Measurements from ENCODE around the gene FAM216B. TPM values are rescaled to one million over a fixed set of nuclear protein-coding genes. Genes with fewer than 3 reads are reported as not detected.

FAM216B gene
- total RNA-seq, 2 donors from 2014 or later = 22.0 to 23.5 TPM

DNA sequence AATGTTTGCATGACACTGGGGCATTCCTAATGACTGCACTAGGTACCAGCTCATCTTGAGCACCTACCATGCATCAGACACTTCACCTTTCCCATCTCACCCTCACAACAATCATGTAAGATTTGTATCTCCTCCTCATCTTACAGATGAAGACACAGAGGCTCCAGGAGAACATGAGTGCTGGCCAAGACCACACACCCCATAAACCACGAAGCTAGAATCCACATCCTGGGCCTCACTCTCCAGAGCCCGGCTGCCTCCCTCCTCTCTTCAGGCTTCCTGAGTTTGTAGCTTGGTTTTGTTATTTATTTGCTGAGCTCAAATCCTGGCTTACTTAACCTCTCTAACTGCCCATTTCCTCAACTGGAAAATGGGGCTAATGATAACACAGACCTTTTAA, 25.9 kb downstream of the FAM216B start:
- Histone ChIP-seq H3K4me1 (no peaks in the 10 kb centered on the region), H3K27ac (no peak overlapping the region), H3K4me3 (no peak overlapping the region), H3K36me3 (no peaks in the 10 kb centered on the region), H3K9me3 (no peaks in the 10 kb centered on the region), H3K27me3 (no peaks in the 10 kb centered on the region)
- TF ChIP-seq, protein P1, sequence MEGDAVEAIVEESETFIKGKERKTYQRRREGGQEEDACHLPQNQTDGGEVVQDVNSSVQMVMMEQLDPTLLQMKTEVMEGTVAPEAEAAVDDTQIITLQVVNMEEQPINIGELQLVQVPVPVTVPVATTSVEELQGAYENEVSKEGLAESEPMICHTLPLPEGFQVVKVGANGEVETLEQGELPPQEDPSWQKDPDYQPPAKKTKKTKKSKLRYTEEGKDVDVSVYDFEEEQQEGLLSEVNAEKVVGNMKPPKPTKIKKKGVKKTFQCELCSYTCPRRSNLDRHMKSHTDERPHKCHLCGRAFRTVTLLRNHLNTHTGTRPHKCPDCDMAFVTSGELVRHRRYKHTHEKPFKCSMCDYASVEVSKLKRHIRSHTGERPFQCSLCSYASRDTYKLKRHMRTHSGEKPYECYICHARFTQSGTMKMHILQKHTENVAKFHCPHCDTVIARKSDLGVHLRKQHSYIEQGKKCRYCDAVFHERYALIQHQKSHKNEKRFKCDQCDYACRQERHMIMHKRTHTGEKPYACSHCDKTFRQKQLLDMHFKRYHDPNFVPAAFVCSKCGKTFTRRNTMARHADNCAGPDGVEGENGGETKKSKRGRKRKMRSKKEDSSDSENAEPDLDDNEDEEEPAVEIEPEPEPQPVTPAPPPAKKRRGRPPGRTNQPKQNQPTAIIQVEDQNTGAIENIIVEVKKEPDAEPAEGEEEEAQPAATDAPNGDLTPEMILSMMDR (IDR thresholded peaks at IDR 0.05) = no peak
- DNase-seq (ENCODE audit: low spot score) = no peak

DNA sequence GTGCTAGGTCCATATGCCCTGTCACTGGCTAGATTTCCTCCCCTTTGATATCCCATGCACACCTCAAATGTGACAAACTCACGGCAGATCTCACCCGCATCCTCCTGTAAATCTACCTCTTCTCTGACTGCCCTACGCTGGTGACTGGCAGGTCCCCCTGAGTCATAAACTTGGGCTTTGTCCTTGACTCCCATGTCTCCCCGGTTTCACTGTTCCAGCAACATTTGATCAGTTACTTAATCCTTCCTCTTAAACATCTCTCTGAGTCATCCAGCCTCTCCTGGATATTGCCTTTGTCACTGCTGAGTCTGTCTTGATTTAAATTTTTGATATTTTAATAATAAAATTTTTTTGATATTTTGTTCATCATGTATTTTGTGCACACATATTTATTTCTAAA, 26.5 kb downstream of the FAM216B start:
- H3K27ac ChIP-seq = no peak overlapping the region
- no peak for DNase-seq (ENCODE audit: low spot score)
- no peaks in the 10 kb centered on the region for H3K27me3 ChIP-seq
- H3K9me3 ChIP-seq = no peaks in the 10 kb centered on the region
- TF ChIP-seq, protein P1 (IDR thresholded peaks at IDR 0.05) = no peak
- no peaks in the 10 kb centered on the region for H3K4me1 ChIP-seq
- no peaks in the 10 kb centered on the region for H3K36me3 ChIP-seq
- H3K4me3 ChIP-seq = no peak overlapping the region

DNA sequence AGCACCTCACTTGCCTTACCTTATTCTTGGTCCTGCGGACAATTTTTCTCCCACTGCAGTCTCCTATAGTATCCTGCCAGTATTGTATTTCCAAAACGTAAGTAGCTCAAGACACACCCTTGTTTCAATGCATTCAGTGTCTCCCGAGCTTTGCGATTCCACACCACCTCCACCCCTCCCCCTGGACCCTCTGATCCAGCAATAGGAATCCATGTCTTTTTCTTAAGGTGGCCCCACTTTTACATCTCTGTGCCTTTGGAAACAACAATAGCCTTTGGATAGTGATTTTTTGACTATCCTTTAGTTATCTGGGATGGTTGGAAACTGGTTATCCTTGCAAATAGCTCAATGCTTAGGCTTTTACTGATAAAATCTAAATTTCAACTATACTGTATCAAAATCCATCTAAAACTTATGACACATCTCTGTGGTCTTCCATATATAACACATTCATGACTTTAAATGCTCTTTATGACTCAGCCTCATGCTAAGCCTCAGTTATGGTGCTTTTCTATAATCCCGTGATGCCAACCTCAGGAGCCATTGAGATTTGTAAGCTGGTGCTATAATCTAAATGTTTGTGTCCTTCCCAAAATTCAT, 27.1 kb downstream of the FAM216B start:
- TF ChIP-seq, protein P1 (IDR thresholded peaks at IDR 0.05) = no peak
- no peak overlapping the region for H3K4me3 ChIP-seq
- no peaks in the 10 kb centered on the region for H3K9me3 ChIP-seq
- no peaks in the 10 kb centered on the region for H3K4me1 ChIP-seq
- no peaks in the 10 kb centered on the region for H3K27me3 ChIP-seq
- no peaks in the 10 kb centered on the region for H3K36me3 ChIP-seq
- DNase-seq (ENCODE audit: low spot score) = no peak
- no peak overlapping the region for H3K27ac ChIP-seq

DNA sequence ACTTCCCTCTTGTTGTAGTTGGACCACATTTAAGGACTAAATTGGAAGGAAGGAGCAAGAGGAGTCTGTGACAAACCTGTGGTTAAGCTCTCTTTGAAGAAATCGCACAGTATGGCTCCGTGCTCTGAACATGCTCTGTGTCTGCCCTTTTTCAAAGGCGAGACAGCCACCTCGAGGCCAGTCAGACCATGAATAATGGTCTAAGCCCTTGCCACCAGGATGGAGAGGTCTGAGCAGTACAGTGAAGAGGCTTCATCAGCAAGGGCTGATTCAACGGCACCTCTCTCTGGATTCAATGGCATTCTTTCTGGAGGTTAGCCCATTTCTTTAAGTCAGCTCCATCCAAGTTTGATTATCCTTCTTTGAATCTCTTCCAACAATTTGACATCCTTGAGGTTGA, 30.9 kb downstream of the FAM216B start:
- no peaks in the 10 kb centered on the region for H3K27me3 ChIP-seq
- H3K27ac ChIP-seq = no peak overlapping the region
- no peak for DNase-seq (ENCODE audit: low spot score)
- TF ChIP-seq, protein P1 (IDR thresholded peaks at IDR 0.05) = no peak
- no peak overlapping the region for H3K4me3 ChIP-seq
- H3K36me3 ChIP-seq = no peaks in the 10 kb centered on the region
- H3K9me3 ChIP-seq = no peaks in the 10 kb centered on the region
- H3K4me1 ChIP-seq = no peaks in the 10 kb centered on the region

DNA sequence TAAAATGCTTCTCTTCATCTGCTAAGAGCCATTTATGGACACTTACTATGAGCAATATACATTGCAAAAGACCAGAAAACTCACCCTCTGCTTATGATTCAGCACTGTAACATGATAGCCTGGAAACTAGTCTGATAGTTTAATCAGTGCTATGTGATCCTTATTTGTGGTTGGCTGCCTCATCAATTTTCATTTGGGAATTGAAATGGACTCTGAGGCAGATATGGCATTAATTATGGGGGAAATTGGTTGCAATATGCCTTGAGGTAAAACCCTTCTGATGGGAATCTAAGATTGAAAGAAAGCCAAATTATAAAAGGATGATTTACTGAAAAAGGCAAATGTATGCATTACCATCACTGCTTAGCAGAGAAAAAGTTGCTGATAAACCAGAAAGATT, 33.5 kb downstream of the FAM216B start:
- DNase-seq (ENCODE audit: low spot score) = no peak
- Histone ChIP-seq H3K36me3 (no peaks in the 10 kb centered on the region), H3K27ac (no peak overlapping the region), H3K9me3 (no peaks in the 10 kb centered on the region), H3K4me1 (no peaks in the 10 kb centered on the region), H3K4me3 (no peak overlapping the region), H3K27me3 (no peaks in the 10 kb centered on the region)
- TF ChIP-seq, protein P1 (IDR thresholded peaks at IDR 0.05) = no peak

DNA sequence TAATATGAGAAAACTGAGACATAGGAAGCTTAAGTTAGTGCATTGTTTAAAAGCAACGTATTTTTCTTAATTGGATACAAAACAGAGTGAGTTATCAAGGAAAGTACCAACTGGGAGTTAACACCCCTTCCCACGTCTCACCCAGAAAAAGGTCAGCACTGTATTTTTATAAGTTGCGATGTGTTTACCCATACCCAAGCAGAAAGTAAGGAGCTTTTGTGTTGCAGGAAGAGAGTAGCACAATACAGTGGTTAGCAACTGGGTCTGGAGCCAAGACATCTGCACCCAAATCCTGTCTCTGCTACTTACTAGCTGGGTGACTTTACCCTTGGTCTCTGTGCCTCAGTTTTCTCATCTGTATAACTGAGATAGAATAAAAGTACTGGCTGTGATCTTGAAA, 34.3 kb downstream of the FAM216B start:
- no peak for DNase-seq (ENCODE audit: low spot score)
- Histone ChIP-seq H3K36me3 (no peaks in the 10 kb centered on the region), H3K4me1 (no peaks in the 10 kb centered on the region), H3K27me3 (no peaks in the 10 kb centered on the region), H3K27ac (no peak overlapping the region), H3K4me3 (no peak overlapping the region), H3K9me3 (no peaks in the 10 kb centered on the region)
- TF ChIP-seq, protein P1 (IDR thresholded peaks at IDR 0.05) = no peak

Data from right atrium auricular region (tissue), 2 donors.